Loucy (cell line): ENCODE data around the gene CABLES1.
A peak's percentile ranks its signal among the peaks of the same experiment; 100 is the strongest.
"Not testable (repeated sequence)": the region's sequence is repeated elsewhere in the genome, so short reads cannot be mapped to it uniquely, and the experiment has no call there.

Experiments
- H2AFZ ChIP-seq: fragments of 200-600 bp; sonication (generic); 2 replicates; pipeline ENCODE4 v1.6.0; 2016; ENCODE audit warnings: antibody characterized with exemption, mild to moderate bottlenecking, low read length, moderate library complexity
- H3F3A ChIP-seq: fragments of 200-600 bp; 2 replicates; pipeline ENCODE4 v1.6.0; 2016; ENCODE audit warnings: antibody characterized with exemption, low read depth, mild to moderate bottlenecking
- H3K27me3 ChIP-seq: fragments of 200-600 bp; sonication (generic); 2 replicates; pipeline ENCODE4 v1.6.1; 2014; ENCODE audit warnings: low read length, mild to moderate bottlenecking; ENCODE audit not compliant: insufficient read depth, poor library complexity, severe bottlenecking
- H3K36me3 ChIP-seq: fragments of 200-600 bp; sonication (generic); 2 replicates; pipeline ENCODE4 v1.6.1; 2016; ENCODE audit warnings: low read length; ENCODE audit not compliant: insufficient read depth
- H3K4me1 ChIP-seq: fragments of 200-600 bp; sonication (generic); 2 replicates; pipeline ENCODE4 v1.5.1; 2014; ENCODE audit warnings: low read length, mild to moderate bottlenecking; ENCODE audit not compliant: insufficient read depth, poor library complexity, severe bottlenecking
- H3K4me2 ChIP-seq: fragments of 200-600 bp; sonication (generic); 2 replicates; pipeline ENCODE4 v1.6.0; 2014; ENCODE audit warnings: antibody characterized with exemption, low read length, low read depth, mild to moderate bottlenecking; ENCODE audit not compliant: poor library complexity, severe bottlenecking
- H3K4me3 ChIP-seq: fragments of 200-600 bp; sonication (generic); 2 replicates; pipeline ENCODE4 v1.5.1; 2014; ENCODE audit warnings: low read length, mild to moderate bottlenecking, mixed read lengths; ENCODE audit not compliant: poor library complexity, severe bottlenecking
- H3K79me2 ChIP-seq: fragments of 200-600 bp; sonication (generic); 2 replicates; pipeline ENCODE4 v1.6.1; 2014; ENCODE audit warnings: low read length; ENCODE audit not compliant: insufficient read depth
- H3K9ac ChIP-seq: fragments of 200-600 bp; sonication (generic); 2 replicates; pipeline ENCODE4 v1.6.0; 2014; ENCODE audit warnings: mild to moderate bottlenecking, low read depth, low read length, moderate library complexity; ENCODE audit not compliant: poor library complexity, severe bottlenecking
- H3K9me2 ChIP-seq: fragments of 200-600 bp; sonication (generic); replicated peaks from 2 replicates; pipeline ENCODE4 v1.6.1; 2016; ENCODE audit warnings: low read depth, low read length, mixed read lengths
- H3K9me3 ChIP-seq: fragments of 200-600 bp; sonication (generic); 2 replicates; pipeline ENCODE4 v1.6.1; 2014; ENCODE audit warnings: mild to moderate bottlenecking, antibody characterized with exemption, low read length, low read depth; ENCODE audit not compliant: insufficient read depth
- H4K20me1 ChIP-seq: fragments of 200-600 bp; sonication (generic); 2 replicates; pipeline ENCODE4 v1.6.0; 2014; ENCODE audit warnings: antibody characterized with exemption, low read length, mild to moderate bottlenecking; ENCODE audit not compliant: insufficient read depth, poor library complexity, severe bottlenecking
- CTCF ChIP-seq: fragments of 200-600 bp; sonication (generic); conservative IDR thresholded peaks from 2 replicates; pipeline ENCODE4 v1.5.1; 2014; ENCODE audit warnings: mild to moderate bottlenecking, antibody characterized with exemption, low read length
- EZH2phosphoT487 ChIP-seq: fragments of 200-600 bp; IDR thresholded peaks from 2 replicates; pipeline ENCODE4 v1.6.1; 2018; ENCODE audit warnings: antibody characterized with exemption, mild to moderate bottlenecking, moderate library complexity, borderline replicate concordance

CABLES1 gene

DNA sequence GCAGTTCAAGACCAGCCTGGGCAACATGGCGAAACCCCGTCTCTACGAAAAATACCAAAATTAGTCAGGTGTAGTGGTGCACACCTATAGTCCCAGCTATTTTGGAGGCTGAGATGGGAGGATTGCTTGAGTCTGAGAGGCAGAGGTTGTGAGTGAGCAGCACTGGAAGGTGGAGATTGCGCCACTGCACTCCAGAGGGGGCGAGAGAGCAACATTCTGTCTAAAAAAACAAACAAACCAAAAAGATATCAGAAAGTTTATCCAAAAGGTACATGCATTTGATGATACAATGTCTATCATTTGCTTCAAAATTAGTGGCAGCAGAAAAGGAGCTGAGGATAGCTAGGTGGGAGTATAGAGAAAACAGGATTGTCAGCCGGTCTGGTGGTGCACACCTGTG lies 39.8 kb upstream of the CABLES1 start:
- Histone ChIP-seq H3K4me3 (no peak overlapping the region), H3K9me3 (no peaks in the 10 kb centered on the region), H3K9me2 (no peaks in the 10 kb centered on the region), H3K4me2 (no peak overlapping the region), H2AFZ (no peak overlapping the region), H3K27me3 (no peaks in the 10 kb centered on the region), H4K20me1 (no peaks in the 10 kb centered on the region), H3K9ac (no peak overlapping the region), H3K79me2 (no peaks in the 10 kb centered on the region), H3F3A (no peaks in the 10 kb centered on the region), H3K4me1 (peaks cover 7% of the 10 kb centered on the region), H3K36me3 (no peaks in the 10 kb centered on the region)
- TF ChIP-seq CTCF (peak; percentile 45), EZH2phosphoT487 (no peak)

GRCh38 chr18:23097016-23097415 lies 38.3 kb upstream of the CABLES1 start:
- H3K36me3 ChIP-seq, H3K9ac ChIP-seq, H3F3A ChIP-seq, H3K9me3 ChIP-seq, H3K27me3 ChIP-seq, H2AFZ ChIP-seq, H3K4me3 ChIP-seq, H4K20me1 ChIP-seq, H3K4me1 ChIP-seq, H3K9me2 ChIP-seq, H3K79me2 ChIP-seq, H3K4me2 ChIP-seq: not testable (repeated sequence)

GRCh38 chr18:23099621-23100020 lies 35.7 kb upstream of the CABLES1 start:
- Histone ChIP-seq H3K4me1 (no peaks in the 10 kb centered on the region), H3K4me2 (no peak overlapping the region), H2AFZ (no peak overlapping the region), H3K36me3 (no peaks in the 10 kb centered on the region), H3K4me3 (no peak overlapping the region), H3K27me3 (no peaks in the 10 kb centered on the region), H4K20me1 (no peaks in the 10 kb centered on the region), H3K9ac (no peak overlapping the region), H3K79me2 (no peaks in the 10 kb centered on the region), H3K9me2 (no peaks in the 10 kb centered on the region), H3K9me3 (no peaks in the 10 kb centered on the region), H3F3A (no peaks in the 10 kb centered on the region)
- TF ChIP-seq CTCF: no peak
- TF ChIP-seq EZH2phosphoT487: no peak

- H3K4me1 ChIP-seq: peaks cover 12% of the 10 kb centered on the region
- no peak overlapping the region for H2AFZ ChIP-seq
- no peaks in the 10 kb centered on the region for H3K36me3 ChIP-seq
- no peaks in the 10 kb centered on the region for H3K9me2 ChIP-seq
- no peaks in the 10 kb centered on the region for H4K20me1 ChIP-seq
- no peaks in the 10 kb centered on the region for H3F3A ChIP-seq
- TF ChIP-seq EZH2phosphoT487 (no peak), CTCF (no peak)
- no peaks in the 10 kb centered on the region for H3K9me3 ChIP-seq
- H3K79me2 ChIP-seq: no peaks in the 10 kb centered on the region
- no peaks in the 10 kb centered on the region for H3K27me3 ChIP-seq
- no peak overlapping the region for H3K4me2 ChIP-seq
- no peak overlapping the region for H3K4me3 ChIP-seq
- H3K9ac ChIP-seq: no peak overlapping the region
Observed at GRCh38 chr18:23101861-23102432, 33.3 kb upstream of the CABLES1 start.
